KOPT-K1 (cell line): ENCODE results near the gene ANKRD23.
A peak's percentile ranks its signal among the peaks of the same experiment; 100 is the strongest.

Experiments used
- H3K27ac ChIP-seq: fragments of 200-600 bp; sonication (generic); 2 replicates; pipeline ENCODE4 v1.5.1; 2016; ENCODE audit warnings: antibody characterized with exemption, mild to moderate bottlenecking, low read depth, low read length; ENCODE audit not compliant: poor library complexity, severe bottlenecking
- H3K36me3 ChIP-seq: fragments of 200-600 bp; sonication (generic); 2 replicates; pipeline ENCODE4 v1.5.1; 2017; ENCODE audit warnings: antibody characterized with exemption, mild to moderate bottlenecking, low read length, moderate library complexity; ENCODE audit not compliant: insufficient read depth
- H3K9me3 ChIP-seq: fragments of 200-600 bp; sonication (generic); 2 replicates; pipeline ENCODE4 v1.5.1; 2017; ENCODE audit warnings: antibody characterized with exemption, low read length, mild to moderate bottlenecking; ENCODE audit not compliant: insufficient read depth, poor library complexity, severe bottlenecking

Gene ANKRD23

DNA sequence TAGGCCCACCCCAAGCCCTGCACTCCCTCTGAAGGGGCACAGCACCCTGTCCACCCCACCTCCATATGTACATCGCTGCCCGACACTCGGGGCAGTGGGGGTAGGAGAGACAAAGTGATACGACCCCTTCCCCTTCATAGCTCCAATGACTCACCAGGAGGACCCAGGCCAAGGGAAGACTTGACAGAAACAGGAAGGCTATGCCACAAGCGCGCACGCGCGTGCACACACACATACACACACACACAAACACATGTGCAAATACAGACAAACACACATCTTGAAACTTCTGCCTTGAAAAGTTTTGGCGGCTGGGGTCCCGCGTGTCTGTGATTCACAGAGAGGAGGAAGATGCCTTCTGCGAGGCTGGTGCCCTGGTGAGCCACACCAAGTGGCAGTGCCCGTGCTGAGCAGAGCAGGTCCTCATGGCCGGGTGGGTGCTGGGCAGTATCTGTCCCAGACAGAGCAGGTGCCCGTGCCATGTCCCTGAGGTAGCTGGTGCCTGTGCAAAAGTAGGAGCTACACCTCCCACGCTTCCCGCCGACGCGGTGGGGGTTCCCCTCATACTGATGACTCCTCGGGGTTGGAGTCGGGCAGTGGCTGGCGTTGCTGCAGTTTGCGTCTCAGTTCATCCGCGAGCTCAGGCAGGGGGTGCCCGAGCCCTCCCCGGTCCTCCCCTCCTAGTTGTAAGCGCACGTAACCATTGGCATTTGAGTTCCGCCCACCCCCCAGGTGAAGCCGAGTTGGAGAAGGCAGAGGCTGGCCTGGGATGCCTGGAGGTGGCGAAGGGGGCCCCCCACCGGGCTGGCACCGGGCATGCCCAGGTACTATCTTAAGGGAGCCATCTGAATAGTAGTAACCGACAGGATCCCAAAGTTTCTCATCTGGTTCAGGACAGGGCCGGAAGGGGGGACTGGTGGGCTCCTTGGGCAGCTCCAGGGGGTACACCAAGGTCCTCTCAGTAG lies 16.5 kb upstream of the ANKRD23 start:
- H3K27ac ChIP-seq = no peak overlapping the region
- H3K9me3 ChIP-seq = no peaks in the 10 kb centered on the region
- H3K36me3 ChIP-seq = no peaks in the 10 kb centered on the region

DNA sequence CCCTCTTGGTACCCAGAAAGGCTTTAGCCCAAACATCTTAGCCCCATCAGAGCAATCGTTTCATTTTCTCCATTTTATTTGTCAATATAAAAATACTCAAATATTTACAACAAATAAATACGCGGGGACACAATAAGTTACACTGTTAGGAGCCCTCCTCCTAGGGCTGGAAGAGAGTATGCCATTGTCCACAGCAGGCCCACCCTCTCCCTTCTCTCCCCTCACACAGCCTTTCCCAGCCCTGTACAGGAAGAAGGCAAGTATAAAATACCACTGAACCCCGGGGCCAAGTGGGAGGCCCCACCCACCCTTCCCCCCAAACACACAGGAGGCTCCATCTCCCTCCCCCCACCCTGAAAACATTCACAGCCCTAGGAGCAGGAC lies 15.9 kb upstream of the ANKRD23 start:
- Histone ChIP-seq H3K27ac (no peak overlapping the region), H3K9me3 (no peaks in the 10 kb centered on the region), H3K36me3 (no peaks in the 10 kb centered on the region)

DNA sequence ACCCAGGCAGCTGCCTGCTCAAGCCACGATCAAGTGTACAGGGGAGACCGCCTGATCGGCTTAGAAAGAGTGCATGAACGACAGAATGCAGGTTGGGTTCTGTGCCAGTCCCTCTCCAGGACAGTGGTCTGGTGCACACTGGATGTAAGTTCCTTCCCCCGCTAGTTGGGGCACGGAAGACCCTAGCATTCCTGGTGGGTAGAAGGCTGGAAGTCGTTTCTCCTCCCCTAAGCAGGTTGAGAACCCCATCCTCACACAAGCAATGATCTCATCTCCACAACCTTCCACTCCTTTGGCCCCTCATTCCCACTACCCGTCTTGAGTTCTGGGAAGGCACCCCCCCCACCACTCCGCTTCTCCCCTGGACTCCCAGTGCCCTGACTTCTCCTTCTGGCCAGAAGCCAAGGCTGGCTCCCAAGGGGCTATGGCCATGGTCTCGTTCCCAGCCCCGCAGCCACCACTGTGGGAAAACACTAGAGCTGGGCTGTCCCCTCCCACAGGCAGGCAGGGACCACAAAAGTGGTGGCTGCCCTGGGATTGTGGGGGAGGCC lies 15.4 kb upstream of the ANKRD23 start:
- Histone ChIP-seq H3K27ac (no peak overlapping the region), H3K9me3 (no peaks in the 10 kb centered on the region), H3K36me3 (peaks cover 4% of the 10 kb centered on the region; the same call in 1 of the 2 replicates)

DNA sequence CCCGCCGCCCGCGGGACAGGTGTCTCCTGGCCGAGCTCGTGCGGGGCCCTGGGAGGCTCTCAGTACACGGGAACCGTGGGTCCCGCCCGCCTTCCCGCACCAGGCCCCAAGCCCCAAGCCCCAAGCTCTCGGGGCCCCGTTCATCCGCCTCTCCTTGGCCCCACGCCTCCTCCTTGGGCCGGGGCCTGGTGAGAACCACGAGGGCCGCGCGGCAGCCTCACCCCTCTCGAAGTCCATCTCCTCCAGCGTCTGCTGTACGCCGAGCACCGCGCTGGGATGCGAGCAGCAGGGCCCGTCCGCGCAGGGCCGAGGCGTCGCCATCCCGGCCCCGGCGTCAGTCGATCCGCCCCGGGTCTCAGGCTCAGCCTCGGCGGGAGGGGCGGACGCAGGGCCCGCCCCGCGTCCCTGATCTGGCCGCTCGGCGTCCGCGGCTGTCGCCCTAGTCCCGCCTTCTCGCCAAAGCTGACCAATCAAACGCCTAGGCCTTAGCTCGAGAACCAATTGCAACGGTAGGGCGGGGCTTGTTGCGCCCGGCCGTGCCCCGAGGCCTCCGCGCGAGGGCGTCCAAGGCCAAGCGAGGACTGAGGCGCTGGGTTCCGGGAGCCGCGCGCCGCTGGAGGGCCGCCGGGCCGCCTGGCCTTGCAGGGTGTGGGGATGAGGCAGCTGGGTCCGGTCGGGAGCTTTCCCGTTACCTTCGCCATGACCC lies 14.0 kb upstream of the ANKRD23 start, which contains the start of gene ANKRD39:
Gene ANKRD39 (minus strand): TSS at position 350 of the 706 bp plus-strand sequence. CDS start 29 bp downstream, at position 321.
- H3K27ac ChIP-seq = peak within 1 kb of the TSS; percentile 71
- peaks cover 18% of the 10 kb centered on the region for H3K36me3 ChIP-seq
- H3K9me3 ChIP-seq = no peaks in the 10 kb centered on the region

DNA sequence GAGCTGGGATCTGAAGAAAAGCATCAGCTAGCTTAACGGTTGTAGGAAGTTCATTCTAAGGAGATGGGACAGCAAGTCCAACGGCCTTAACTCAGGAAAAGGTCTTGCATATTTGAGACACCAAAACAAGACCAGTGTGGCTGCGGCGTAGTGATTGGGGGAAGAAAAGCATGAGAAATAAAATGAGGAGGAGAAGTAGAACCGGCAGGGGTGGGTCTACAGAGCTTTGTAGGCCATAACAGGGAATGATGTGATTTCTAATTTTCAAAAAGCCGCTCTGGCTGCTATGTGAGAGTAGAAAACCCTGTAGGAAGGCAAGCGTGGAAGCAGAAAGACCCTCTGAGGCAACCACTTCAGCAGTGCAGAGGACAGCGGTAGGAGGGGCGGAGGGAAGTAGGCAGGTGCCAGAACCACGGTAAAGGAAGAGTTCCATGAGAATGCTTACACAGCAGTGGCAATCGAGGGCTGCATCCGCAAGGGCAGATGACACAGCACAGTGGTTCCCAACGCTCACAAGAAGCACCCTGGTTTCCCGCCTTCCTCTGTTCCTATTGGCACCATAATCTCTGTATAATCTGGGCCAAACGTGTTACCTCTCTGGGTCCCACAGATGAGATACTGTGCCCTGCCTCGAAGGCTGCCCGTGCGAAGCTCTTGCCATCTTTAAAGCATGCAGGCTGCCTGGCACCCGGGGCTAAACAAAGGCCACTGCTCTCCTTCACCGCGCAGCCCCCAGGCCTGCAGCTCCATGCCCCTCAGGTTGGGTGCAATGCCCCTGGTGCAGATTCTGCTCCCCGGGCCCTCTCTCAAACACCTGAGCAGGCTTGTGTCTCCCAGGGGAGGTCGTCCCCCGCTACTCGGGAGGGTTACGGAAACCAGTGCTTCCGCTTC lies 13.2 kb upstream of the ANKRD23 start:
- H3K36me3 ChIP-seq = peaks cover 26% of the 10 kb centered on the region
- no peaks in the 10 kb centered on the region for H3K9me3 ChIP-seq
- H3K27ac ChIP-seq = peak overlapping the region; percentile 71

DNA sequence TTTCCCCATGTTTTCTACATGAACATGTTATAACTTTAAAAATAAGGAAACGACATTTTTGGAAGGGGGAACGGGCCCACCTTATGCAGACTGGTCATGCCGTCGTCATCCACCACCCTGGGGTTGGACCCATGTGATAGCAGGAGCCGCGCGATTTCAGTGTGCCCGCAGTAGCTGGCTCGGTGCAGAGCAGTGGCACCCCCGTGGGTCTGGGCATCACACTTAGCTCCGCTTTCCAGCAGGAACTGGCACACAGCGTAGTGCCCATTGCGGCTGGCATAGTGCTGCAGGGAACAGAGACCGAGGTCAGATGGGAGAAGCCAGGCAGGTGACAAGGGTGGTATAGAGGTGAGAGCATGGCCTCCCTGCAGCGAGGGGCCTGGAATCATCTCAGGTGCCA lies 9.5 kb upstream of the ANKRD23 start:
- H3K27ac ChIP-seq = no peak overlapping the region
- H3K36me3 ChIP-seq = peaks cover 58% of the 10 kb centered on the region
- no peaks in the 10 kb centered on the region for H3K9me3 ChIP-seq

DNA sequence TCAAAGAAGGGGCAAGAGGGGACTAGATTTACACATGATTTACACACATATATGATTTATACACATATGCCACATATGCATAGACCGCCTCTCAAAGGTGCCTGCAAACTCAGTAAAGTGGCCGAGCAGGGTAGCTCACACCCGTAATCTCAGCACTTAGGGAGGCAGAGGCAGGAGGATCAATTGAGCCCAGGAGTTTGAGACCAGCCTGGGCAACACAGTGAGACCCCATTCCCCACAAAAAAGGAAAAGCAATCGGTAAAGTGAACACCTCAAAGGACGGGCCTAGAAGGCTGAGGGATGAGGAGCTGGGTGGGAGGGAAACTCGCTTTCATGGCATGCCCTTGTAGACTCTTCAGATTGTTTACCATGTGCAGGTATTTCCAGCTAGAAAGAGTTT lies 8.8 kb upstream of the ANKRD23 start:
- Histone ChIP-seq H3K27ac (no peak overlapping the region), H3K36me3 (peaks cover 64% of the 10 kb centered on the region), H3K9me3 (no peaks in the 10 kb centered on the region)

DNA sequence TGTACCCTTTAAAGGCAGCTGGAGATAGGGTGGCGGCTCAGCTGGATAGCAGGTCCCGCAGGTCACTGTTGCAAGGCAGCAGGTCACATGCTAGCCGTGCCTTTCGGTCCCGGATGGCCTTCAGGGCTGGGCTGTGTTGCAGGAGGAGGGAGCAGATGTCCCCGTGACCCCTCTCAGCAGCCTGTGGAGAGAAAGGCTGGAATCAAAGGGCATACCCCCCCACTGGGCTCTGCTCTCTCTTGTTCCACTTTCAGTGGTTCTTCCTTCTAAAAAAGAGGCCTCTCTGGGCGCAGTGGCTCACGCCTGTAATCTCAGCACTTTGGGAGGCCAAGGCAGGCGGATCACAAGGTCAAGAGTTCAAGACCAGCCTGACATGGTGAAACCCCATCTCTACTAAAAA lies 4.4 kb upstream of the ANKRD23 start:
- Histone ChIP-seq H3K36me3 (peaks cover 62% of the 10 kb centered on the region), H3K9me3 (no peaks in the 10 kb centered on the region), H3K27ac (no peak overlapping the region)

- Histone ChIP-seq H3K36me3 (peaks cover 56% of the 10 kb centered on the region), H3K27ac (no peak overlapping the region), H3K9me3 (no peaks in the 10 kb centered on the region)
Observed at GRCh38 chr2:96847586-96847985, 3.8 kb upstream of the ANKRD23 start.

DNA sequence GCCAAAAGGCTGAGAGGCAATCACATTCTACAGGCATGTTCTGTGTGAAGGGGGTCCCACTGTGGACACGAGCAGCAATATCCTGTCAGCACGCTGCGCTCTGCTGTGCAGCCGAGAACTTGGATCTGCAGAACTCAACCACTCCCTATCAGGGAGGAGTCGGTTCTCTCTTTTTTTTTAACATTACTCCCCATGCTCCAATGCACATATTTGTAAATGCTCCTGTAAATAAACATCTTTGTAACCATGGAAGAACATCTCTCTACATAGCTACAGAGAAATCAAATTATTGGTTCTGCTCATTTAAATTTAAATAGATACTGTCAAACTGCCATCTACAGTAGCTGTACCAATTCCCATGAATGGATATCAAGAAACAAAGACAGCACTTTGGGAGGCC lies 3.0 kb upstream of the ANKRD23 start:
- H3K36me3 ChIP-seq = peaks cover 48% of the 10 kb centered on the region
- no peak overlapping the region for H3K27ac ChIP-seq
- H3K9me3 ChIP-seq = no peaks in the 10 kb centered on the region

DNA sequence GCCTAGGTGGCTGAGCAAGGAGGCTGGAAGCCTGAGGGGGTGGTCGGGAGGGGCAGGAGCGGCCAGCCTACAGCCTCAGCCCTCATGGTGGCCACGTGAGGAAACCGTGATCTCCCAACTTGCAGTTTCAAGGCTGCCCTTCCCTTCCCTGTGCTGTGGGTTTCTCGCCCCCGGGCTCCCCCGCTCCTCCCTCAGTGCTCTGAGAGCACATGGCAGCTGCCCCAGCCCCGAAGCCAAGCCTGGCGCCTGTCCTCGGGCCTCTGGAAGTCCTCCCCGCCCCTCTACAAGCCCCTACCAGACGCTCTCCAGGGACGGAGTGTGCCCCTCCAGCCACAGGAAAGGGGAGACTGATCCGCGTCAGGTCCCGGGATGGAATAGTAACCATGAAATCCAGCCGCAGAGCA lies 586 bp upstream of the ANKRD23 start:
- no peaks in the 10 kb centered on the region for H3K9me3 ChIP-seq
- H3K36me3 ChIP-seq = peaks cover 31% of the 10 kb centered on the region
- H3K27ac ChIP-seq = no peak overlapping the region

- Histone ChIP-seq H3K27ac (no peak overlapping the region), H3K9me3 (no peaks in the 10 kb centered on the region), H3K36me3 (peaks cover 28% of the 10 kb centered on the region)
Observed at GRCh38 chr2:96842600-96842999, 1.2 kb downstream of the ANKRD23 start.

DNA sequence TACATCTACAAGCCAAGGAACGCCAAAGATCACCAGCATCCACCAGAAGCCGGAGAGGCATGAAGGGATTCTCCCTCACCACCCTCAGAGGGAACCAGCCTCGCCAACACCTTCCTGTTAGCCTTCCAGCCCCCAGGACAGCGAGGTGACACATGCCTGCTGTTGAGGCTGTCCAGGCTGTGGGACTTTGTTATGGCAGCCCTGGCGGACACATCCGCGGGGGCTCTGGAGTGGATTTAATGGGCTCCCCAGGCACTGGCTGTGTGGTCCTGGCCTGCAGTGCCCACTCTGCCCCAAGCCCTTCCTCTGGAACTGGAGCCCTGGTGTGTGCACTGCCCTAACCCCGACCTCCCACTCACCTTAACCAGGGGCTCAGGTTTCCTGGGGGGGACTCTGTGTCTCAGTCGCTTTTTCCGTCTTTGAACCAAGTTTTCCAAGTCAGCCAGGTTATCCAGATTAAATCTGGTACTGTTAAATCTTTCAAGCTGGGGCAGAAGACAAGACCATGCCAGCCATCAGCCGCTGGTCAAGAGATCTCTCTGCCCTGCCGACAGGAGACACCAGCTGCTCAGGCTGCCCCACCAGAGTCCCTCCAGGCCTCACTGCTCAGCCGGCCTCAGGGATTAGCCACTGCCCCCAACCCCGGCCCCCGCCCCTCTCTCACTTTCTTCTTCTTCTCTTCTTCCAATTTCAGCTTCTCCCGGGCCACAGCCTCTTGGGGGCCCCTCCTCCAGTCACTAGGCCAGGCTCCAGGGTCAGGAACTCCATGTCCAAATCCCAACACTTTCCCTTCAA lies 1.9 kb downstream of the ANKRD23 start:
- Histone ChIP-seq H3K9me3 (no peaks in the 10 kb centered on the region), H3K27ac (no peak overlapping the region), H3K36me3 (peaks cover 30% of the 10 kb centered on the region)
